K562 (cell line): ENCODE measurements around the gene WDR54. TPM values are rescaled to one million over a fixed set of nuclear protein-coding genes. Genes with fewer than 3 reads are reported as not detected.

Experiments used
- ATAC-seq: fragments of 200-7000 bp; cut with Tn5 transposase; 3 replicates; pipeline ENCODE4 v1.9.1; 2020; ENCODE audit warnings: moderate library complexity
- BruUV-seq: library from RNA; stranded (reverse); fragments of 400-500 nt; replicated peaks from 2 replicates; lab custom pipeline; 2021; lab: Mats Ljungman, UMichigan
- CTCF ChIA-PET: fragments of 300-600 bp; formaldehyde crosslinking; extraction: SDS; loops from one replicate; lab custom pipeline; 2021; ENCODE audit warnings: low intra/inter-chr PET ratio; lab: Yijun Ruan, JAX
- POLR2A ChIA-PET: fragments of 300-600, 350-650 bp; sonication (Branson Sonifier 250); formaldehyde crosslinking; extraction: SDS; loops from one replicate; lab custom pipeline; 2021; ENCODE audit warnings: antibody characterized with exemption, inconsistent platforms; lab: Yijun Ruan, JAX
- DNase-seq, 4 experiments: peaks; one replicate each; pipeline versions ENCODE4 v3.0.0 to v3.0.0-alpha.2; 2011 to 2018; ENCODE audit warnings: low spot score in 3 of 4, mixed read lengths in 3 of 4; ENCODE audit errors: extremely low read depth in 1 of 4
- FAIRE-seq: peaks from 2 replicates; lab custom pipeline; 2011; peaks lifted over from hg19 to GRCh38; lab: Jason Lieb, UNC
- H2AFZ ChIP-seq: 2 replicates; pipeline ENCODE4 v1.6.0; 2011; ENCODE audit warnings: low read depth, low read length, control low read depth, inconsistent platforms
- H3K27ac ChIP-seq: fragments of 200-600 bp; 3 replicates; pipeline ENCODE4 v1.8.0; 2011; ENCODE audit warnings: low read depth, mild to moderate bottlenecking, control low read depth, inconsistent platforms, low read length, moderate library complexity, mixed read lengths; ENCODE audit errors: extremely low read depth
- H3K27me3 ChIP-seq, 2 experiments: fragments of 300-600 bp in 1 of 2; 2 replicates in 1 of 2; 3 replicates in 1 of 2; pipeline versions ENCODE4 v1.6.0 to v1.8.0; 2011; ENCODE audit warnings: inconsistent platforms in 2 of 2, low read length in 2 of 2, mild to moderate bottlenecking in 1 of 2, mixed read lengths in 1 of 2, moderate library complexity in 1 of 2; ENCODE audit not compliant: control insufficient read depth in 2 of 2, insufficient read depth in 2 of 2
- H3K36me3 ChIP-seq: fragments of 300-600 bp; 3 replicates; pipeline ENCODE4 v1.8.0; 2011; ENCODE audit warnings: mild to moderate bottlenecking, low read length, inconsistent platforms; ENCODE audit not compliant: control insufficient read depth, insufficient read depth
- H3K4me1 ChIP-seq, 2 experiments: fragments of 200-600 bp in 1 of 2; replicated peaks in 1 of 2; 2 replicates in 1 of 2; 3 replicates in 1 of 2; pipeline versions ENCODE4 v1.5.1 to v1.8.0; 2011; ENCODE audit warnings: inconsistent platforms in 2 of 2, low read length in 2 of 2, mild to moderate bottlenecking in 1 of 2, mixed read lengths in 1 of 2, moderate library complexity in 1 of 2; ENCODE audit not compliant: control insufficient read depth in 2 of 2, insufficient read depth in 2 of 2
- H3K4me2 ChIP-seq: 2 replicates; pipeline ENCODE4 v1.6.1; 2011; ENCODE audit warnings: low read length, control low read depth, inconsistent platforms, mixed read lengths; ENCODE audit not compliant: insufficient read depth
- H3K4me3 ChIP-seq: fragments of 200-600 bp; sonication (generic), shearing (Covaris generic); 2 replicates; pipeline ENCODE4 v1.5.1; 2016; ENCODE audit warnings: control low read depth, inconsistent platforms
- H3K79me2 ChIP-seq: fragments of 200-600 bp; 3 replicates; pipeline ENCODE4 v1.8.0; 2011; ENCODE audit warnings: low read length, inconsistent platforms; ENCODE audit not compliant: control insufficient read depth, insufficient read depth
- H3K9ac ChIP-seq, 2 experiments: 2 replicates each; pipeline versions ENCODE4 v1.6.0 to v1.6.1; 2011; ENCODE audit warnings: low read depth in 2 of 2, low read length in 2 of 2, control low read depth in 1 of 2, inconsistent platforms in 1 of 2, mild to moderate bottlenecking in 1 of 2, mixed read lengths in 1 of 2; ENCODE audit not compliant: insufficient read depth in 1 of 2
- H3K9me1 ChIP-seq: one replicate; pipeline ENCODE4 v1.6.0; 2011; ENCODE audit warnings: inconsistent platforms, mild to moderate bottlenecking, low read length, moderate library complexity; ENCODE audit not compliant: control insufficient read depth, insufficient read depth
- H3K9me3 ChIP-seq: replicated peaks from 2 replicates; pipeline ENCODE4 v1.5.1; 2011; ENCODE audit warnings: low read depth, low read length, inconsistent platforms; ENCODE audit not compliant: control insufficient read depth, insufficient read depth
- H4K20me1 ChIP-seq: replicated peaks from 2 replicates; pipeline ENCODE4 v1.6.1; 2011; ENCODE audit warnings: low read length, inconsistent platforms, mixed read lengths; ENCODE audit not compliant: control insufficient read depth, insufficient read depth
- REST ChIP-seq, 2 experiments: fragments of 450-650 bp; formaldehyde crosslinking in 1 of 2; IDR thresholded peaks; 2 replicates each; pipeline versions ENCODE4 v1.4.0 to v1.6.1; 2014 to 2020; ENCODE audit warnings: mild to moderate bottlenecking in 2 of 2, borderline replicate concordance in 1 of 2, low read depth in 1 of 2
- WGBS: fragments of 100-300 bp; shearing (Covaris generic); methylation state at CpG from one replicate; pipeline ENCODE4 v1.1.6; 2016; ENCODE audit warnings: low coverage, mixed read lengths; ENCODE audit not compliant: insufficient coverage; ENCODE audit errors: missing lambda C conversion rate; 5-methylcytosine and 5-hydroxymethylcytosine counted together
- in situ Hi-C: fragments of 300-500 bp; cut with MboI; formaldehyde crosslinking; loops from 4 replicates; pipeline ENCODE4 v1.15.0; 2018; ENCODE audit warnings: inconsistent platforms, mixed read lengths
- intact Hi-C: fragments of 100-400 bp; cut with micrococcal nuclease; formaldehyde crosslinking; loops from 2 replicates; pipeline ENCODE4 v1.14.2; 2022
- polyA plus RNA-seq, 8 experiments: library from polyadenylated mRNA; depleted of rRNA in 4 of 8; stranded (reverse) in 5 of 8; unstranded in 3 of 8; fragments of >200 nt; fragmentation: Nextera tagmentation in 2 of 8; fragmentation: Illumina TruSeq in 1 of 8; extraction: Ambion mirVana in 2 of 8; extraction: Trizol in 1 of 8; gene quantifications; 2 replicates each; pipeline versions ENCODE4 v1.2.1 to v1.2.3, GENCODE V29; 2011 to 2014; ENCODE audit warnings: inconsistent platforms in 1 of 8, missing spikeins in 1 of 8
- total RNA-seq, 7 experiments: library from RNA; depleted of rRNA in 6 of 7; stranded (reverse); fragments of >200 nt in 6 of 7; fragmentation: Illumina TruSeq in 2 of 7; extraction: Trizol in 2 of 7; gene quantifications; 2 replicates each; pipeline versions ENCODE4 v1.2.1 to v1.2.3, GENCODE V29; 2011 to 2021; ENCODE audit warnings: low replicate concordance in 1 of 7
- TF ChIP-seq, protein P1 (sequence below): fragments of 450-650 bp; IDR thresholded peaks from 2 replicates; pipeline ENCODE4 v1.6.1; 2018; ENCODE audit warnings: mild to moderate bottlenecking, low read depth; ENCODE audit not compliant: partially characterized antibody

WDR54 gene
- total and polyA plus RNA-seq, 9 of the 15 experiments (the other 6 are each of a cell fraction or from before 2014, with no cell fraction given) = 5.2 to 15.2 (median 7.4) TPM

- TF ChIP-seq, protein P1, sequence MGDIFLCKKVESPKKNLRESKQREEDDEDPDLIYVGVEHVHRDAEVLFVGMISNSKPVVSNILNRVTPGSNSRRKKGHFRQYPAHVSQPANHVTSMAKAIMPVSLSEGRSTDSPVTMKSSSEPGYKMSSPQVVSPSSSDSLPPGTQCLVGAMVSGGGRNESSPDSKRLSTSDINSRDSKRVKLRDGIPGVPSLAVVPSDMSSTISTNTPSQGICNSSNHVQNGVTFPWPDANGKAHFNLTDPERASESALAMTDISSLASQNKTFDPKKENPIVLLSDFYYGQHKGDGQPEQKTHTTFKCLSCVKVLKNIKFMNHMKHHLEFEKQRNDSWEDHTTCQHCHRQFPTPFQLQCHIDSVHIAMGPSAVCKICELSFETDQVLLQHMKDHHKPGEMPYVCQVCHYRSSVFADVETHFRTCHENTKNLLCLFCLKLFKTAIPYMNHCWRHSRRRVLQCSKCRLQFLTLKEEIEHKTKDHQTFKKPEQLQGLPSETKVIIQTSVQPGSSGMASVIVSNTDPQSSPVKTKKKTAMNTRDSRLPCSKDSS = no peak
- TF ChIP-seq, all 486 proteins: peak for 2
These were observed 28.0 kb upstream of the WDR54 start (continued) for GRCh38 chr2:74393525-74393924.

DNA sequence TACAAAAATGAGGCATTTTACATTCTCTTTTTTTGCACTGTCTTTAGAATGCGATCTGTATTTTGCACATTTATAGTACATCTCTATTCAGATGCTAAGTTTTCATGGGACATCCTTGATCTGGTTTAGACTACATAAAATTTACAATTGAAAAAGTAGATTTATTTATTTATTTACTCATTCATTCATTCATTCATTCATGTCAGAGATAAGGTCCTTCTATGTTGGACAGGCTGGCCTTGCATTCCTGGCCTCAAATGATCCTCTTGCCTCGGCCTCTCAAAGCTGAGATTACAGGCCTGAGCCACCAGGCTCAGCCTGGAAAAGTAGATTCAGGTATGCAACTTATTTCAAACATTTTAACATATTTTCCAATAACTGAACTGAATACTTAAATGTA lies 25.4 kb upstream of the WDR54 start:
- Histone ChIP-seq H3K9me3 (no peaks in the 10 kb centered on the region), H3K27me3 (no peaks in the 10 kb centered on the region), H3K9me1 (no peaks in the 10 kb centered on the region), H3K9ac (no peak overlapping the region), H3K36me3 (no peaks in the 10 kb centered on the region), H3K4me1 (peaks cover 3 to 4% of the 10 kb centered on the region in 2 experiments; a peak in 3 of 5 replicates), H3K27ac (no peak overlapping the region), H3K4me3 (no peak overlapping the region), H2AFZ (no peak overlapping the region), H3K79me2 (peaks cover 5% of the 10 kb centered on the region; the same call in 2 of the 3 replicates), H4K20me1 (no peaks in the 10 kb centered on the region), H3K4me2 (no peak overlapping the region)
- ATAC-seq (no peak), FAIRE-seq (no peak), DNase-seq (no peak)
- ChIA-PET POLR2A (no interaction called here), CTCF (no interaction called here)
- no TSS peak for BruUV-seq
- intact Hi-C loops (loop anchor here (5.0 to 10.0 kb wide), 2 partner anchors 76 to 571 kb away; partner anchors contain the start of genes MRPL53 and STAMBP), in situ Hi-C loops (no loop called here)
- WGBS = 52% methylated on average over 2 of the region's 2 CpGs
- no peak for TF ChIP-seq REST (IDR thresholded peaks at IDR 0.05; ENCODE audit: borderline replicate concordance)
- no peak for TF ChIP-seq REST (CRISPR knock-in tag; IDR thresholded peaks at IDR 0.05; ENCODE audit: low read depth)
